K562 (cell line): ENCODE results near the gene RAP1GAP2. TPM values are rescaled to one million over a fixed set of nuclear protein-coding genes. Genes with fewer than 3 reads are reported as not detected.

Experiments
- DLX4 ChIP-seq: fragments of 250-450 bp; sonication (Bioruptor Pico); IDR thresholded peaks from 2 replicates; pipeline ENCODE4 v1.6.1; 2021; ENCODE audit warnings: mild to moderate bottlenecking
- ELK3 ChIP-seq: fragments of 450-650 bp; formaldehyde crosslinking; IDR thresholded peaks from 2 replicates; pipeline ENCODE4 v1.4.0; 2020; ENCODE audit warnings: mild to moderate bottlenecking
- SP1 ChIP-seq: sonication (generic); formaldehyde crosslinking; IDR thresholded peaks from 2 replicates; pipeline ENCODE4 v1.8.1; 2022; ENCODE audit warnings: mild to moderate bottlenecking, missing genetic modification reagents
- polyA plus RNA-seq, 8 experiments: library from polyadenylated mRNA; depleted of rRNA in 4 of 8; stranded (reverse) in 5 of 8; unstranded in 3 of 8; fragments of >200 nt; fragmentation: Nextera tagmentation in 2 of 8; fragmentation: Illumina TruSeq in 1 of 8; extraction: Ambion mirVana in 2 of 8; extraction: Trizol in 1 of 8; gene quantifications; 2 replicates each; pipeline versions ENCODE4 v1.2.1 to v1.2.3, GENCODE V29; 2011 to 2014; ENCODE audit warnings: inconsistent platforms in 1 of 8, missing spikeins in 1 of 8
- total RNA-seq, 7 experiments: library from RNA; depleted of rRNA in 6 of 7; stranded (reverse); fragments of >200 nt in 6 of 7; fragmentation: Illumina TruSeq in 2 of 7; extraction: Trizol in 2 of 7; gene quantifications; 2 replicates each; pipeline versions ENCODE4 v1.2.1 to v1.2.3, GENCODE V29; 2011 to 2021; ENCODE audit warnings: low replicate concordance in 1 of 7
- TF ChIP-seq, protein P1 (sequence below), 2 experiments: fragments of 200-800 bp in 1 of 2; sonication (Bioruptor generic) in 1 of 2; sonication (generic) in 1 of 2; formaldehyde crosslinking in 1 of 2; IDR thresholded peaks in 1 of 2; conservative IDR thresholded peaks in 1 of 2; 2 replicates each; pipeline versions ENCODE4 v1.5.0 to v1.6.1; 2016 to 2020; ENCODE audit warnings: missing compliant biosample characterization in 1 of 2, missing genetic modification characterization in 1 of 2, missing genetic modification reagents in 1 of 2

Gene RAP1GAP2
- total and polyA plus RNA-seq, 9 of the 15 experiments (the other 6 are each of a cell fraction or from before 2014, with no cell fraction given) = 0.01 to 1.3 (median 0.42) TPM; not detected in 1

GRCh38 chr17:2796164-2797125 is at the start of gene RAP1GAP2 (continued):
- TF ChIP-seq ELK3 (CRISPR knock-in tag) (no peak), DLX4 (CRISPR knock-in tag) (no peak), SP1 (CRISPR knock-in tag) (no peak)
- TF ChIP-seq, protein P1, sequence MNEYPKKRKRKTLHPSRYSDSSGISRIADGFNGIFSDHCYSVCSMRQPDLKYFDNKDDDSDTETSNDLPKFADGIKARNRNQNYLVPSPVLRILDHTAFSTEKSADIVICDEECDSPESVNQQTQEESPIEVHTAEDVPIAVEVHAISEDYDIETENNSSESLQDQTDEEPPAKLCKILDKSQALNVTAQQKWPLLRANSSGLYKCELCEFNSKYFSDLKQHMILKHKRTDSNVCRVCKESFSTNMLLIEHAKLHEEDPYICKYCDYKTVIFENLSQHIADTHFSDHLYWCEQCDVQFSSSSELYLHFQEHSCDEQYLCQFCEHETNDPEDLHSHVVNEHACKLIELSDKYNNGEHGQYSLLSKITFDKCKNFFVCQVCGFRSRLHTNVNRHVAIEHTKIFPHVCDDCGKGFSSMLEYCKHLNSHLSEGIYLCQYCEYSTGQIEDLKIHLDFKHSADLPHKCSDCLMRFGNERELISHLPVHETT (CRISPR knock-in tag; conservative IDR thresholded peaks at IDR 0.05 in 1 of 2, IDR thresholded peaks at IDR 0.05 in 1 of 2) = no peak
